GM12875 (cell line): Measurements from ENCODE around the gene SLC22A4.

ENCODE experiments used
- H3K4me3 ChIP-seq: one replicate; pipeline ENCODE4 v1.5.1; 2011; ENCODE audit warnings: low read depth, low read length, control low read depth
- TF ChIP-seq, protein P1 (sequence below): IDR thresholded peaks from 2 replicates; pipeline ENCODE4 v1.5.1; 2011; ENCODE audit warnings: low read depth, mild to moderate bottlenecking, control low read depth, inconsistent platforms, low read length, moderate library complexity, borderline replicate concordance; ENCODE audit not compliant: insufficient read depth

Gene SLC22A4

DNA sequence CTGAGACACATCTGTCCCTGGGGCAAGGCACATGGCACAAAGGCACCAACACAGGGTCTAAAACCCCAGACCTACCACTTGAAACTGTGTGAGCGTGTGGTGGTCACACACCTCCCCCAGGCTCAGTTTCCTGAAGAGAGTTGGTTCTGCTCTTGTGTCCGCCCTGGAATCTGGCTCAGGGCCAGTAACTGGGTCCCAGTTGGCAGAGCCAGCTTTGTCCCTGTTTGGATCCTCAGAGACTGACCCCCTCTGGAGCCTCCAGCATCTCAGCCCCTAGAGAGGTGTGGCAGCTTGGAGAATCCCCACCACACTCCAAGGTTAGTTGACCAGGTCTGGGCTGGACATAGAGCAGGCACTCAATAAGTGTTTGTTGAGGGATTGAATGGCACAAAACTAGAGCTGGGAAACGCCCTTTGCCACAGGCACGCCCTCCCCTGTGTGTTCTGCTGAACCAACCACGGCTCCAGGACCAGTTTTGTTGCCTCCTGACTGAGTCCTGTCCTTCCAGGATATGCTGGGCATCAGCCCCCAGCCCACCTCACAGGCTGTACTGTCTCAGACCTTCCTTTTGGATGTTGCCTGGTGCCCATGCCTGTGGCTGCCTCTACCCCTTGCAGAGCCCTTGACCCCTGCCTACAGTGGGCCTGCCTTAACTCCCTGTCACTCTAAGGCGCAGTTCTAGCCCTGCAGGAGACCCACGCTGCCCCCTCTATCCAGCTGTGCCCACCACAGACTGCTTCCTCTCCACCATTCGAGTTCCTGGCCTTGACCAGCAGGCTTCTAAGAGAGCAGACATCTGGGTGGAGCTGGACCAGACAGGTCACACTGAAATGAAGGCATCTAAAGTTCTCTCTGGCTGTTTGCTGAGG is 40.5 kb upstream of the SLC22A4 start:
- H3K4me3 ChIP-seq: no peak overlapping the region
- TF ChIP-seq, protein P1, sequence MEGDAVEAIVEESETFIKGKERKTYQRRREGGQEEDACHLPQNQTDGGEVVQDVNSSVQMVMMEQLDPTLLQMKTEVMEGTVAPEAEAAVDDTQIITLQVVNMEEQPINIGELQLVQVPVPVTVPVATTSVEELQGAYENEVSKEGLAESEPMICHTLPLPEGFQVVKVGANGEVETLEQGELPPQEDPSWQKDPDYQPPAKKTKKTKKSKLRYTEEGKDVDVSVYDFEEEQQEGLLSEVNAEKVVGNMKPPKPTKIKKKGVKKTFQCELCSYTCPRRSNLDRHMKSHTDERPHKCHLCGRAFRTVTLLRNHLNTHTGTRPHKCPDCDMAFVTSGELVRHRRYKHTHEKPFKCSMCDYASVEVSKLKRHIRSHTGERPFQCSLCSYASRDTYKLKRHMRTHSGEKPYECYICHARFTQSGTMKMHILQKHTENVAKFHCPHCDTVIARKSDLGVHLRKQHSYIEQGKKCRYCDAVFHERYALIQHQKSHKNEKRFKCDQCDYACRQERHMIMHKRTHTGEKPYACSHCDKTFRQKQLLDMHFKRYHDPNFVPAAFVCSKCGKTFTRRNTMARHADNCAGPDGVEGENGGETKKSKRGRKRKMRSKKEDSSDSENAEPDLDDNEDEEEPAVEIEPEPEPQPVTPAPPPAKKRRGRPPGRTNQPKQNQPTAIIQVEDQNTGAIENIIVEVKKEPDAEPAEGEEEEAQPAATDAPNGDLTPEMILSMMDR: no peak

GRCh38 chr5:132254321-132254977 is 39.7 kb upstream of the SLC22A4 start:
- TF ChIP-seq, protein P1: no peak
- H3K4me3 ChIP-seq: no peak overlapping the region

DNA sequence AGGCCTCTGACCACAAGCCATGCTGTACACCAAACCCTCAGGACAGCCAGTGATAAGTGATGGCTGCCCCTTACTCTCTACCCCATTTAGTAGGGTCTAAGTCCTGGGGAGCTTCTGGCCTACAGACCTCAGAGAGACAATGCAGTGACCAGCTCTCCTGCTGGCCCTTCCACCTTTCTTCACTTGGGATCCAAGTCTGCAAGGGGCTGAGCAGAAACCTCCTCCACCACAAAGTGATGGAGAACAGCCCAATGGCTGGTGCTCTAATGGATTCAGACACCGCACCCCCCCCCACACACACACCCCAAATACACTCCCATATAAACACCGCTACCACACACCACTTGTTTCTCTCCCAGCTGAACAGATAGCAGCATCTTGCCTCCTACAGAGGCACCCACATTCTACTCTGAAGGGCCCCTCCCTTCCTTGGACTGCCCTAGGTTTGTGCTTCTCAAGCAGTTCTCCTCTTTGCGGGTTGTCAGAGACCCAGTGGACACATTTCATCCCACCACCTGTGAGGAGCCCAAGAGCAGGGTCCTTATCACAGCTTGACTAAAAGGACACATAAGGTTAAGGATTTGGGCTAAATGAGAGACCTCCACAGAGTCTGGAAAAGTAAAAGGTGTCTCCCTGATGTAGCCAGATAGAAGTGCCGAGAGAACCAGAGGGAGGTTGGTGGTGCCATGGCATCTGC is 38.0 kb upstream of the SLC22A4 start:
- TF ChIP-seq, protein P1: no peak

GRCh38 chr5:132256783-132257130 is 37.4 kb upstream of the SLC22A4 start:
- no peak overlapping the region for H3K4me3 ChIP-seq
- TF ChIP-seq, protein P1: no peak

More for the DNA sequence above, 38.0 kb upstream of the SLC22A4 start:
- no peak overlapping the region for H3K4me3 ChIP-seq

DNA sequence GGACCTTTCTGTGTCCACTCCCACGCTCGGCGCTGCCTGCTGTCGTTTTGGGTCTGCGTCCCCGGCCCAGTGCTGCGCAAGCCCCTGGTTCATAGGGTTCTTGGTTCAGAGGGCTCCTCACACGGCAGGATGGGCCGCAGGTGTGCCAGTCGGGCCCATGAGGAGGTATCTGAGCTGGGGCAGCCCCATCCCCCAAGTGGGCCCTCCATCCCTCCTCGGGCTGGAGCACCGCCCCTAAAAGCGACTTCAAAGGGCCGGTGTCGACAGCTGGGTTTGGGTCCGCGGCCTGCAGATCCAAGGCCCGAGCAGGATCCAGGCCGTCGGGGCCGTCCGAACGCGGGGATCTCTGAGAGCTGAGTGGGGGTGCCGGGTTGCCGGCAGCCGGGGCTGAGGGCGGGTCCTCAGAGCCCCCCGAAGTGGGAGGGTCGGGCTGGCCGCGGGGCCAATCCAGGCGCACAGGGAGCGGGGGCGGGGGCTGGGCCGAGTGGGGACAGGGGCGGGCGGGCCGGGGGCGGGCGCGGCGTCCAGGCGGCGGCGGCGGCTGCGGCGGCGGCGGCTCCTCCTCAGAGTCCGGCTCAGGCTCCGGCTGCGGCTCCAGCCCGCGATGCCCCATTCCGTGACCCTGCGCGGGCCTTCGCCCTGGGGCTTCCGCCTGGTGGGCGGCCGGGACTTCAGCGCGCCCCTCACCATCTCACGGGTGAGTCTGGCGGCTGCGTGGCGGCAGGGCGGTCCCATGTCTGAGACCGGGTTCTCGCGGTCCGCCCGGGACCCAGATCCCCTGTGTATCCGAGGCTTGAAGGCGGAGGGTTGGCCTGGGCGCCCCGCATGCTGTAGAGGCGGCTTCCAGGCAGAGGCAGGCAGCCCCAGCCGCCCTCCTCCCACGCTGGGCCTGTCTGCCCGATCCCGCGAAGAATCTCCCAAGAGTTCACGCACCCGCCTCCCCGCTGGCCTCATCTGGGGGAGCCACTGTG is 36.8 kb upstream of the SLC22A4 start, which contains the start of gene PDLIM4:
Gene PDLIM4 (plus strand): TSS at position 566 of the 971 bp plus-strand sequence. CDS start 39 bp downstream, at position 605.
- no peak within 1 kb of the TSS for H3K4me3 ChIP-seq
- TF ChIP-seq, protein P1: no peak

DNA sequence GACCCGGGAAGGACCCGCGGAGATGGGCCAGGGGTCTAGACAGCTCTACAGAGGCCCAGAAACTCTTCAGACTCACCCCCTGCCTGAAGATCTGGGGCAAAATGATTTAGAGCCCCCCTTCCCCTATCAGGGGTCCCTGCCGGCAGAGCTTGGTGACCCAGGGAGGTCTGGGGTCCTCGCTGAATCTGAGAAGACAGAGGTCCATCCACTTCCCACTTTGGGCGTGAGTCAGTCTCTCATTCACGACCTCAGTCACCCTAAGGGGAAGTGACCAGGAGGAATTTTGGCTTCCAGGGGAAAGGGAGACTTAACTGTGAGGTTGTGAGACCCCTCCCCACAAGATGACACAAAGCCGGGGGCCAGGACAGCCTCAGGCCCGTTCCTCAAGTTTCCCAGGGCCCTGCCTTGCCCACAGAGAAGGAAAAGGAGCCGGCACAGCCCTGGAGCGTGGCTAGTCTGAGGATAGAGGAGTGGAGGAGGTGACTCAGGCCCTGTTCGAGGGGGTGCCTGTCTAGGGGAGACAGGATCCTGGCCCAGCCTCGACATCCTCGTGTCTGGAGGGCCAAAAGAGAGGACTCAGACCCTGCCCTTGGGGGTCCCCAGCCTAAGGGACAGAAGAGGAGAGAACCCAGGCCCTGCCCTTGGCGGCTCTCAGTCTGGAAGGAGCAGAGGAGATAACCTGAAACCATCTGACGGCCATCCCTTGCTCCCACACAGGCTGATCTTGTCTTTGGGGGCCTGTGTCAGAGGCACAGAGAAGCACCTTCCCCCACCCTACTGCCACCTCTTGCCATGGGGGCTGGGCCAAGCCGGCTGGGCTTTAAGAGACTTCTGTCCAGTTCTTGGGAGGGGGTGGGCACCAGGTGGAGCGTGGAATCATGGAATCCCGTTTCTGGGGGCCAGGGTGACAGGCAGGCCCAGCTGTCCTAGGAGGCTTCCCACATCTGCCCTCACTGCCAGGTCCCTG is 35.8 kb upstream of the SLC22A4 start:
- TF ChIP-seq, protein P1: no peak
- H3K4me3 ChIP-seq: no peak overlapping the region
